ENCODE data around the gene ZNF160. TPM values are rescaled to one million over a fixed set of nuclear protein-coding genes. Genes with fewer than 3 reads are reported as not detected.

The ZNF160 gene
- total RNA-seq, 3 donors from 2014 or later: 19.9 to 28.6 (median 28.0) TPM

DNA sequence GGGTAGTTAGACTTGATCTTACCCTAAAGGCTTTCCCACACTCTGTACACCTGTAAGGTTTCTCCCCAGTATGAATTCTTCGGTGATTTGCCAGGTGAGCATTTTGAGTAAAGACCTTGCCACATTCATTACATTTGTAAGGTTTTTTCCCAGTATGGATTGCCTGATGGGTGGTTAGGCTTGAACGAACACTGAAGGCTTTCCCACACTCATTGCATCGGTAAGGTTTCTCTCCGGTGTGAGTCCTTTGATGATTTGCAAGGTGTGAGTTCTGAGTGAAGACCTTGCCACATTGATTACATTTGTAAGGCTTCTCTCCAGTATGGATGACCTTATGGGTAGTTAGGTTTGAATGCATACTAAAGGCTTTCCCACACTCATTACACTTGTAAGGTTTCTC lies 35.0 kb downstream of the ZNF160 start:
- DNase-seq (no peak), ATAC-seq (no peak)
- peaks cover 34% of the 10 kb centered on the region for H3K36me3 ChIP-seq (ENCODE audit: low read depth)
- H3K9me3 ChIP-seq: peaks cover 99% of the 10 kb centered on the region
- intact Hi-C loops (cut with DNase I, micrococcal nuclease): no loop called here
- TF ChIP-seq, protein P1, sequence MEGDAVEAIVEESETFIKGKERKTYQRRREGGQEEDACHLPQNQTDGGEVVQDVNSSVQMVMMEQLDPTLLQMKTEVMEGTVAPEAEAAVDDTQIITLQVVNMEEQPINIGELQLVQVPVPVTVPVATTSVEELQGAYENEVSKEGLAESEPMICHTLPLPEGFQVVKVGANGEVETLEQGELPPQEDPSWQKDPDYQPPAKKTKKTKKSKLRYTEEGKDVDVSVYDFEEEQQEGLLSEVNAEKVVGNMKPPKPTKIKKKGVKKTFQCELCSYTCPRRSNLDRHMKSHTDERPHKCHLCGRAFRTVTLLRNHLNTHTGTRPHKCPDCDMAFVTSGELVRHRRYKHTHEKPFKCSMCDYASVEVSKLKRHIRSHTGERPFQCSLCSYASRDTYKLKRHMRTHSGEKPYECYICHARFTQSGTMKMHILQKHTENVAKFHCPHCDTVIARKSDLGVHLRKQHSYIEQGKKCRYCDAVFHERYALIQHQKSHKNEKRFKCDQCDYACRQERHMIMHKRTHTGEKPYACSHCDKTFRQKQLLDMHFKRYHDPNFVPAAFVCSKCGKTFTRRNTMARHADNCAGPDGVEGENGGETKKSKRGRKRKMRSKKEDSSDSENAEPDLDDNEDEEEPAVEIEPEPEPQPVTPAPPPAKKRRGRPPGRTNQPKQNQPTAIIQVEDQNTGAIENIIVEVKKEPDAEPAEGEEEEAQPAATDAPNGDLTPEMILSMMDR (IDR thresholded peaks at IDR 0.05): no peak
- no peak overlapping the region for H3K4me3 ChIP-seq
- no peaks in the 10 kb centered on the region for H3K4me1 ChIP-seq (ENCODE audit: low read depth)

DNA sequence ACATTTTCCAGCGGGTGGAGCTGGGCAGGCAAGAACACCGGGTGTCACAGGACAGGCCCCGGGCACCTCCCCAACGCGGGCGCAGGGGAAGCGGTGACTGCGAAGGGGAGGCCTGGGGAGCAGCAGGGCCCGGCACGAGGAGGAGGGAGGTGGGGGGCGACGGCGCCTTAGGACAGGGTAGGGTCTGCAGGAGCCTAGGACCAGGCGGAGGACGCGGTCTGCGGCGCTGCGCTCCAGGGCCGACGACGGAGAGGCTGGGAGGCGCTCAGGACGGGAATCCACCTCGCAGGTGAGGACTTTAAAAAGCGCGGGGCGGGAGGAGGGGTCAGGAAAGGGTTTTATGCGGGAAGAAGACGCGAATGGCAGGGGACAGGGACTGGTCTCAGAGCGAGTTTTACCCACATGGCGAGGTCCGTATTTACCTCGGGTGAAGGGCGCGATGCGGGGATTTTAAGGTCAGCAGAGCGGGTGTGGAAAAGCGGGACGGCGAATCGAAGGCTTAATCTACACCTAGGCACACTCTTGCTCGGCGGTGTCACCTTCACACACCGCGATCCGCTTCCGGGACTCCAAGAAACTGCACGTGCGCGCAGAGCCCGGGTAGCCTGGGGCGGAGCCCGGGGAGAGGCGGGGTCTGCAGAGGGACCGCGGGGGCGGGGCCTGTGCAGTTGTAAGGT lies 45.2 kb downstream of the ZNF160 start:
- no peak overlapping the region for H3K4me3 ChIP-seq
- ATAC-seq (no peak), DNase-seq (no peak)
- intact Hi-C loops (cut with DNase I, micrococcal nuclease): no loop called here
- peaks cover 90% of the 10 kb centered on the region for H3K9me3 ChIP-seq
- H3K4me1 ChIP-seq (ENCODE audit: low read depth): no peaks in the 10 kb centered on the region
- H3K36me3 ChIP-seq (ENCODE audit: low read depth): no peaks in the 10 kb centered on the region
- TF ChIP-seq, protein P1 (IDR thresholded peaks at IDR 0.05): no peak

DNA sequence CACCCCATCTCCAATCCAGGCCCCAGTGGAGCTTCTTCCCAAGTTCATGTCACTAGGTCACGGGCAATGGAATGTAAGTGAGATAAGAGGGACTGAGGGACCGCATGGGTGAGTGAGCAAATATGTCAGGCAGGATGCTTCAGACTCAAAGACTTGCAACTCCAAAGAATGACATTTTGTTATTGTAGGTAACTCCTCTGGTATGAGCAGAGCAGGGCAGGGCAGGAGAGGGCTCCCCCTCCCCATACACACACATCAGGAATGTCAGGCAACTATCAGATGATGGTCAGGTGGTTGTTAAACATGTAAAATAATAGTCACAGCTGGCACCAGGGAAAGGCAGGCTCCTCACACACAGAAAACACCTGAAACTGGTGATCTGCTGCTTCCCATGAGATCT lies 48.1 kb downstream of the ZNF160 start:
- intact Hi-C loops (cut with DNase I, micrococcal nuclease): no loop called here
- no peak for ATAC-seq
- no peaks in the 10 kb centered on the region for H3K36me3 ChIP-seq (ENCODE audit: low read depth)
- no peak overlapping the region for H3K4me3 ChIP-seq
- peaks cover 81% of the 10 kb centered on the region for H3K9me3 ChIP-seq
- H3K4me1 ChIP-seq (ENCODE audit: low read depth): no peaks in the 10 kb centered on the region
- no peak for DNase-seq
- TF ChIP-seq, protein P1 (IDR thresholded peaks at IDR 0.05): no peak

- Histone ChIP-seq H3K36me3 (ENCODE audit: low read depth) (no peaks in the 10 kb centered on the region), H3K4me3 (no peak overlapping the region), H3K4me1 (ENCODE audit: low read depth) (no peaks in the 10 kb centered on the region), H3K9me3 (peaks cover 71% of the 10 kb centered on the region)
- intact Hi-C loops (cut with DNase I, micrococcal nuclease): no loop called here
- TF ChIP-seq, protein P1 (IDR thresholded peaks at IDR 0.05): no peak
- DNase-seq (no peak), ATAC-seq (no peak)
Observed at GRCh38 chr19:53047379-53047778, 55.8 kb downstream of the ZNF160 start.

DNA sequence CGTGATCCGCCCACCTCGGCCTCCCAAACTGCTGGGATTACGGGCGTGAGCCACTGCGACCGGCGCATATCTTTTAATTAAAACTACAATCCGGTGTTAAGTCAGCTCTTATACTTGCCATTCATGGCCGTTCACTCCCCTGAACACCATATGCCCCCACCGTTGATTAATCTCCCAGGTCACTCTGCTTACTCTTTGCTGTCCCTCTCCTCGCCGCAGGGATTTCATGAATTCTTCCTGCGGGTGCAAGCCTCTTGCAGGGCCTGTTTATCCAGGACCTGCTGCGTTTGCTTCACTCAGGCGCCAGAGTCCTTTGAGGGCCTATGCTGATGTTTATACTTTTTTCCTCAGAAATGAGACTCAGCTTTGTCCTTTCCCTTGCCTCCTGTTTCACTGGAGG lies 57.7 kb downstream of the ZNF160 start:
- Histone ChIP-seq H3K36me3 (ENCODE audit: low read depth) (no peaks in the 10 kb centered on the region), H3K9me3 (peaks cover 55% of the 10 kb centered on the region), H3K4me3 (no peak overlapping the region), H3K4me1 (ENCODE audit: low read depth) (no peaks in the 10 kb centered on the region)
- intact Hi-C loops (cut with DNase I, micrococcal nuclease): no loop called here
- no peak for ATAC-seq
- TF ChIP-seq, protein P1 (IDR thresholded peaks at IDR 0.05): no peak
- DNase-seq: no peak

GRCh38 chr19:53041366-53041765 lies 61.9 kb downstream of the ZNF160 start:
- no peak for ATAC-seq
- TF ChIP-seq, protein P1 (IDR thresholded peaks at IDR 0.05): no peak
- no peaks in the 10 kb centered on the region for H3K36me3 ChIP-seq (ENCODE audit: low read depth)
- intact Hi-C loops (cut with DNase I, micrococcal nuclease): no loop called here
- DNase-seq: no peak
- no peaks in the 10 kb centered on the region for H3K4me1 ChIP-seq (ENCODE audit: low read depth)
- H3K9me3 ChIP-seq: peaks cover 65% of the 10 kb centered on the region
- no peak overlapping the region for H3K4me3 ChIP-seq
